GM04504 (cell line): ENCODE data around the gene MIGA2.

Experiments used
- DNase-seq: peaks from one replicate; pipeline ENCODE4 v3.0.0-alpha.2; 2012; ENCODE audit warnings: low read depth

MIGA2 gene

GRCh38 chr9:129038109-129038852 is 1.9 kb downstream of the MIGA2 start:
- DNase-seq: no peak

- DNase-seq: no peak
These were observed 3.8 kb downstream of the MIGA2 start for GRCh38 chr9:129040113-129040643.

- no peak for DNase-seq
These were observed 5.6 kb downstream of the MIGA2 start for GRCh38 chr9:129042016-129042415.

- DNase-seq: no peak
These were observed 16.2 kb downstream of the MIGA2 start for GRCh38 chr9:129052592-129052991.

GRCh38 chr9:129053020-129053419 is 16.6 kb downstream of the MIGA2 start:
- no peak for DNase-seq

GRCh38 chr9:129054163-129054851 is 17.9 kb downstream of the MIGA2 start:
- no peak for DNase-seq

- no peak for DNase-seq
These were observed 22.8 kb downstream of the MIGA2 start for GRCh38 chr9:129058965-129059795.

GRCh38 chr9:129059796-129060785 is 23.7 kb downstream of the MIGA2 start:
- DNase-seq: no peak

GRCh38 chr9:129060991-129061390 is 24.6 kb downstream of the MIGA2 start:
- DNase-seq: no peak

GRCh38 chr9:129063061-129063460 is 26.6 kb downstream of the MIGA2 start:
- DNase-seq: no peak

- DNase-seq: no peak
These were observed 28.1 kb downstream of the MIGA2 start for GRCh38 chr9:129064499-129064908.

- no peak for DNase-seq
These were observed 31.7 kb downstream of the MIGA2 start for GRCh38 chr9:129068110-129068509.

GRCh38 chr9:129068990-129069861 is 32.8 kb downstream of the MIGA2 start:
- no peak for DNase-seq

GRCh38 chr9:129069862-129070641 is 33.6 kb downstream of the MIGA2 start:
- DNase-seq: no peak

GRCh38 chr9:129070696-129071525 is 34.5 kb downstream of the MIGA2 start:
- DNase-seq: no peak

- DNase-seq: no peak
These were observed 35.2 kb downstream of the MIGA2 start for GRCh38 chr9:129071526-129072126.

- DNase-seq: no peak
These were observed 35.7 kb downstream of the MIGA2 start for GRCh38 chr9:129072171-129072570.

GRCh38 chr9:129073404-129073803 is 37.0 kb downstream of the MIGA2 start:
- no peak for DNase-seq
